Peyer's patch (tissue), 4 donors: Measurements from ENCODE around the gene DHRS1. TPM values are rescaled to one million over a fixed set of nuclear protein-coding genes. Genes with fewer than 3 reads are reported as not detected.

Experiments used
- DNase-seq, 3 donors: peaks; one replicate each; pipeline ENCODE4 v3.0.0-alpha.2; 2017 to 2019
- H3K27ac ChIP-seq, 4 donors: fragments of 200-600 bp; sonication (generic); one replicate each; pipeline ENCODE4 v1.5.1; 2016 to 2019
- H3K27me3 ChIP-seq, 2 donors: fragments of 200-600 bp; sonication (generic); one replicate each; pipeline ENCODE4 v1.5.1; 2019
- H3K36me3 ChIP-seq, 3 donors: fragments of 200-600 bp; sonication (generic); one replicate each; pipeline ENCODE4 v1.5.1; 2016 to 2019
- H3K4me1 ChIP-seq, 4 donors: fragments of 200-600 bp; sonication (generic); one replicate each; pipeline ENCODE4 v1.5.1; 2016 to 2019
- H3K4me3 ChIP-seq, 4 donors: fragments of 200-600 bp; sonication (generic); 1 replicate in 3 of 4; 2 replicates in 1 of 4; pipeline ENCODE4 v1.5.1; 2016 to 2019; ENCODE audit warnings: mild to moderate bottlenecking in 1 of 4
- H3K9me3 ChIP-seq, 4 donors: fragments of 200-600 bp; sonication (generic); one replicate each; pipeline ENCODE4 v1.5.1; 2016 to 2019; ENCODE audit warnings: mild to moderate bottlenecking in 1 of 4
- CTCF ChIP-seq, 6 experiments: fragments of 450-650 bp in 4 of 6; fragments of 200-600 bp in 2 of 6; sonication (generic) in 1 of 6; IDR thresholded peaks; one replicate each; pipeline ENCODE4 v1.5.1; 2017 to 2019; ENCODE audit warnings: antibody characterized with exemption in 6 of 6, mild to moderate bottlenecking in 3 of 6, moderate library complexity in 1 of 6
- POLR2A ChIP-seq, 2 donors: fragments of 450-650 bp; IDR thresholded peaks; one replicate each; pipeline ENCODE4 v1.5.1; 2017; ENCODE audit warnings: antibody characterized with exemption in 2 of 2, mild to moderate bottlenecking in 2 of 2, moderate library complexity in 2 of 2
- total RNA-seq, 4 donors: library from RNA; depleted of rRNA; stranded (reverse); fragments of >200 nt; gene quantifications; one replicate each; pipeline ENCODE4 v1.1.0, GENCODE V29; 2016

The DHRS1 gene
- total RNA-seq, 4 donors from 2014 or later: 51.2 to 130 (median 67.1) TPM

- peak in 1 of 3 donors; percentile 40 for DNase-seq
- Histone ChIP-seq H3K36me3 (peaks cover 0 to 10% (median 0%) of the 10 kb centered on the region in 3 donors), H3K27me3 (no peaks in the 10 kb centered on the region), H3K4me3 (no peak overlapping the region), H3K9me3 (no peaks in the 10 kb centered on the region), H3K4me1 (no peaks in the 10 kb centered on the region), H3K27ac (no peak overlapping the region)
- TF ChIP-seq CTCF (IDR thresholded peaks at IDR 0.05) (no peak), POLR2A (IDR thresholded peaks at IDR 0.05) (no peak)
Measured at GRCh38 chr14:24254630-24255392, 44.8 kb downstream of the DHRS1 start.

DNA sequence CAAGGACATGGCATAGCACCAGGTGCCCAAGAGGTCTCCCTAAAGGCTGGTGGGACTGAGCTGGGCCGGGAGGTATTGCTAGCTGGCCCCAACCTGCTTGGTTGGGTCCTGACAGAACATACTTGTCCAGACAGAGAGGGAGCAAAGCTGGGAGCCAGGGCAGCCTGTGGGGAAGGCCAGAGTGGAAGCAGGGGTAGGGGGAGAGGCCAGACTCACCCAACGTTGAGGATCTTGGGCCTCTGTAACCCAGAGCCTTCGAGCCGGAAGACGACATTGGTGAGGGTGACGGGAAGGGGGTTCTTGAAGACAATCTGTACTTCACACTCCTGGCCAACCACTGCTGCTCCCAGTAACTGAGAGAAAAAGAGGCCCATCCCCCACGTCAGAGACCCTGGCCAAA is 45.6 kb downstream of the DHRS1 start:
- TF ChIP-seq POLR2A (IDR thresholded peaks at IDR 0.05) (no peak), CTCF (IDR thresholded peaks at IDR 0.05) (no peak)
- DNase-seq: no peak

DNA sequence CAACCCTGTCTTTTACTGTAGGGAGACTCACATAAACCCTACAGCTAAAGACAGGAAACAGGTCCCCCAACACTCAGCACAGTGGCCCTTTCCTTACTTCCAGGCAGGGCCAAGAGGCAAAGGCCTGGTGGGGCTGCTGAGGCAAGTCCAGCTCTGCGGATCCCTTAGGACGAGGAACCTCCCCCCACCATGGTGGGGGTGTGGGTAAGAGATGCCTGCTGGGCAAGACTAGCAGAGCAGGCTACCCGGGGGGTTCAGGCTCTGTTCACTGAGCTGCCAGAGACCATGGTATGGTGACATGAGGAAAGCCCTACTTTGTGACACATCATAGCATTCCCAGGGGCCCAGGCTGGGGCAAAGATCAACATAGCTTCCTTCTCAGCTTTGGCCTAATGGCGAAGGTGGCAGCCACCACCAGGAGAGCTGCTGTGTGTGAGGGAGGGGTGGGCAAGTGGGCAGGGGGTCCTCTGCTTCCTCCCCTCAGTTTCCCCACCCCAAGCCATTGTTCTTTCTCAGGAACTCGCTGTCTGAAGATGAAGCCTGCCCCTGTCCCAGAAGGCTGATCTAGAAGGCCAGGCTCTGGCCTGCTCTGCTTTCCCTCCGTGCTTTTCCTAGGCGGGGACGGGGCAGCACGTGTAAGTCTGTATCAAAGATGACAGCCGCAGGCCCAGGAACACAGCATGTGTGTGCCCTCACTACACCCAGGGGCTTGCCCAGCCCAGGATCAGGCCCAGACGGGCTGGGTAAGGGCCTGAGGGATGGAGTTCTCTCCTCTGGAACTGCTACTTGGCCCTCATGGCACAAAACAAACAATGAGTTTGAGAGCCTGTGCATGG is 47.1 kb downstream of the DHRS1 start:
- TF ChIP-seq CTCF (IDR thresholded peaks at IDR 0.05) (no peak), POLR2A (IDR thresholded peaks at IDR 0.05) (no peak)
- no peaks in the 10 kb centered on the region for H3K9me3 ChIP-seq
- no peak overlapping the region for H3K27ac ChIP-seq
- H3K4me3 ChIP-seq: no peak overlapping the region
- H3K4me1 ChIP-seq: no peaks in the 10 kb centered on the region
- DNase-seq: peak in 1 of 3 donors; percentile 25
- no peaks in the 10 kb centered on the region for H3K27me3 ChIP-seq
- H3K36me3 ChIP-seq: peaks cover 0 to 4% (median 0%) of the 10 kb centered on the region in 3 donors

More for the DNA sequence above, 45.6 kb downstream of the DHRS1 start:
- no peak overlapping the region for H3K4me3 ChIP-seq
- H3K36me3 ChIP-seq: peaks cover 0 to 9% (median 0%) of the 10 kb centered on the region in 3 donors
- H3K27ac ChIP-seq: no peak overlapping the region
- no peaks in the 10 kb centered on the region for H3K4me1 ChIP-seq
- no peaks in the 10 kb centered on the region for H3K9me3 ChIP-seq
- H3K27me3 ChIP-seq: no peaks in the 10 kb centered on the region

- Histone ChIP-seq H3K9me3 (no peaks in the 10 kb centered on the region), H3K4me3 (no peak overlapping the region), H3K4me1 (no peaks in the 10 kb centered on the region), H3K36me3 (peaks cover 0 to 4% (median 0%) of the 10 kb centered on the region in 3 donors), H3K27me3 (no peaks in the 10 kb centered on the region), H3K27ac (no peak overlapping the region)
- TF ChIP-seq POLR2A (IDR thresholded peaks at IDR 0.05) (no peak), CTCF (IDR thresholded peaks at IDR 0.05) (no peak)
- DNase-seq: peak in 1 of 3 donors; percentile 3
Measured at GRCh38 chr14:24251880-24252288, 47.7 kb downstream of the DHRS1 start.

GRCh38 chr14:24250354-24250753 is 49.2 kb downstream of the DHRS1 start:
- no peak overlapping the region for H3K4me3 ChIP-seq
- H3K4me1 ChIP-seq: no peaks in the 10 kb centered on the region
- TF ChIP-seq CTCF (IDR thresholded peaks at IDR 0.05) (no peak), POLR2A (IDR thresholded peaks at IDR 0.05) (no peak)
- H3K36me3 ChIP-seq: peaks cover 0 to 4% (median 0%) of the 10 kb centered on the region in 3 donors
- no peaks in the 10 kb centered on the region for H3K9me3 ChIP-seq
- no peak overlapping the region for H3K27ac ChIP-seq
- DNase-seq: peak in 1 of 3 donors; percentile 36
- no peaks in the 10 kb centered on the region for H3K27me3 ChIP-seq
